ENCODE data around the gene AKNA.

Gene AKNA

DNA sequence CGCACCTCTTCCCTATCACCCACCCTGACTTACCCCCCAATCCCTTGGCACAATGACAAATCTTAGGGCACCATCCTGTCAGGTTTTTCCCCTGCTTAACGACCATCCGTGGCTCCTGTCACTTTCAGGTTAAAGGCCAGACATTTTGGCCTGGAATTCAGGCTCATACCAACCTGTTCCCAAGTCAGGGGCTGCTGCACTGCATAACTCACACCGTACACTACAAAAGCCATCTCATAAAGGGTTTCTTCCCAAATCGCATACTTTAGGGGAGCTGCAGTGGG lies 7.5 kb upstream of the AKNA start:
- no peak for DNase-seq (ENCODE audit: low read depth)

DNA sequence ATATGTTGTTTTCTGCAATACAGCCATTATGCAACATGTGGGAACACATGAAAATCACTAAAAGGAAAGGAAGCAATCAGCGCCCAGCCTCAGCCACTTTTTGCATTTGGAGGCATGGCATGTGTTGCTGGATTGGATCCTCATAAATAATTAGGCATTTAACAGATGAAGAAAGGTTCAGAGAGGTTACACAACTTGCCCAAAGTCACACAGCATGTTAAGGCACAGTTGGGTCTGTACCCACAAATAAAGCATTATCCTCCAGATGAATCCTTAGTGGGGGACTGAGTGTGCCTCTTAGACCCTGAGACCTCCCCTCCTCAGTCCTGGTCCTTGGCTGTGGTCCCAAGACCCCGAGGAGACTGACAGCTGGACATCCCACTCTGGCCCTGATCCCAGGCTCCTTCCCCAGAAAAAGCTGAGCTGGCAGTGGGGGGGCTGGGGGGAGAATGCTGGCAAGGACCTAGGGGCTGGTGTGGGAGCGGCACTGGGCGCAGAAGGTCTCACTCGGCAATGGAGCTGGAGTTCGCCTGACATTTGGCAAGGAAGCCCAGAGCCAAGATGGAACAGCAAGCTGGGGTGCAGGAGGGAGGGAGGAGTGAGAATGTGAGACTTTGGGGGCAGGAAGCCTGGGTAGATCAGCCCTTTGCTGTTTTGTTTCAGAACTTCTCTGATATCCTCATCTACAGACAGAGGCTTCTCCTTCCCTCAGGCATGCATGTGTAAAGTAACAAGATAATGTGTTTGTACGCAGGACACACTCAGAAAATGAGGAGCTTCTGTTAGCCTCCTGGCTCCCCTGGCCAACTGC lies 6.9 kb upstream of the AKNA start:
- no peak for DNase-seq (ENCODE audit: low read depth)

DNA sequence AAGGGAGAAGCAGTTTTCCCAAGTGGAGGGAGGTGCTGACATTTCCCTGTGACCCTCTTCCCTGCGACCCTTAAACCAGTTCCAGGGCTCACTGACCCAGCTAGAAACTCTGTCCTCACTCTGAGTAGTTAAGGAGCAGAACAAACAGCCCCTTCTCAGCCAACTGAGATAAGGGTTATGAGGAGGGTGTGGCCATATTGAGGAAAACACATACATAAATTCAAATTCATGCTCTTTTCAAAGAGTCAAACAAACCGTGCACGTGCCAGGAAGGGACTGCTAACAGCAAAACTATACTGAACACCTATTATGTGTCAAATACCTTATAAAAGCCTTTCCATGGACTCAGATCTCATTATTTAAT lies 4.9 kb upstream of the AKNA start:
- DNase-seq (ENCODE audit: low read depth) = no peak

DNA sequence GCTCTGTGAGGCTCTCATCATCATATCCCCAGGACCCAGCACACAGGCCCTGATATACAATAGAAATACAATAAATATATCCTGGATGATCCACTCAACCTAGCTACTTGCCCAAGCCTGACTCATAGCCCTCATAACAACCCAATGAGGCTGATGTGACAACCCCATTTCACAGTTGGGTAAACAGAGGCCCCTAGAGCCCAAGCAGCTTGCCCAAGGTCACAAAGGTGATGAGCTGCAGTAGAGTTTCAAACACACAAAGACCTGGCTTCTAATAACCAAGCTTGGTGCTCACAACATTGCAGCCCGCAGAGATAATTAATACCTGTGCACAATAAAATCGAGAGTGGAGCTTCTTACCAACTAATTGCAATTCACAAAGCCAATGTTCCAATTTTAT lies 3.2 kb upstream of the AKNA start:
- DNase-seq (ENCODE audit: low read depth) = no peak

DNA sequence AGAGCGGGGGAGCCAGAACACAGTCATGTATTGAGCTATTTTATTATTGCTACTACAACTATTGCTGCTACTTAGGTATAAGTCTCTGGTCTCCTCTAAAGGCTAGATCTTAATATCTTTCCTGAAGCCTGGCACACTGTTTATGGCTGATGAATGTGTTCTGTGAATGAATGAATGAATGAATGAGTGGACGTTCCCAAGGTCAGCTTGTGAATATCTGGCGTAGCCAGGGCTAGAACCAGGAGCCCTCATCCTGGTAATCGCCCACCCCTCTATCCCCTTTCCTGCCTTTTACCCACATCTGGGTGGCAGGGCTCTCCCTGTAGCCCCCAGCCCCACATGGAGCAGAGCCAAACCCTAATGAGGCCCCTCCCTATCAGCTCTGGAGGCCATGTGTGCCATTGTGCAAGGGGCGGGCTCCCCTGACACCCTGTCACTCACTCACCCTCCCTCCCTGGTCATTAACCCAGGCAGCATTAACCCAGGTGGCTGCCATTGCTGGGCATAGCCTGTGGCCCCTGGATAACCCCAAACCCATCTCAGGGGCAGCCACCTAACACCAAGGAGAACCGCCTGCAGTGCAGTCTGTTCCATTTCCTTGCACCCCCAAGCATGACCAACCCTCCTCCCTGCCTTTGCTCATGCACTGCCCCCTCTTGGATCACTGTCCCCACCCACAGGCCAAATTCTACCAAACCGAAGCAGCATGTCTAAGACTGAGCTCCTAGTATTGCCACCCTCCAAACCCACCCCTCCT lies 2.0 kb upstream of the AKNA start:
- no peak for DNase-seq (ENCODE audit: low read depth)

DNA sequence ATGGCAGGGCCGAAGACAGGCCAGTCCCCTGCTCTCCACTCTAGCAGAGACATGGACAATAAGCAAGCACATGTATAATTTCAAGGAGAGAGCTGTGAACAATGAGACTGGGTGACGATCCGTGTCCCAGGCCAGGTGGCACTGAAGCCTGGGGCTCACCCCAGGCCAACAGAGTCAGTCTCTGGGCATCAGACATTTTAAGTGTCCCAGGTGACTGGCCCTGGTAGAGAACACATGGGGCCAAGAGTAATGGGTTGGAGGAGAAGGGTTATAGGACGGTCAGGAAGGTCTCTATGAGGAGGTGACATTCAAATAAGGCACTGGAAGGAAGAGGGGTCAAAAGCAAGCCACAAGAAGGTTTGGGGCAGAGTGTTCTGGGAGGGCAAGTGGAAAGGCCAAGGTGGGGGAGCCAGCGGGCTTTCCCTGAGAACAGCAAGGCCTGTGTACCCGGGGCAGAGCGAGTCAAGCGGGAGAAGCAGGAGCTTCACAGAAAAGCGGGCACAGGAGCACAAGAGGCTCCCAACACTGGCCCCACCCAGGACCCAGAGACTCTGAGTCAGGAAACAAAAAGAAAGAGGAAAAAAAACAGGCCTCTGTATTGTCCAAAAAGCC lies 1.1 kb upstream of the AKNA start:
- no peak for DNase-seq (ENCODE audit: low read depth)

DNA sequence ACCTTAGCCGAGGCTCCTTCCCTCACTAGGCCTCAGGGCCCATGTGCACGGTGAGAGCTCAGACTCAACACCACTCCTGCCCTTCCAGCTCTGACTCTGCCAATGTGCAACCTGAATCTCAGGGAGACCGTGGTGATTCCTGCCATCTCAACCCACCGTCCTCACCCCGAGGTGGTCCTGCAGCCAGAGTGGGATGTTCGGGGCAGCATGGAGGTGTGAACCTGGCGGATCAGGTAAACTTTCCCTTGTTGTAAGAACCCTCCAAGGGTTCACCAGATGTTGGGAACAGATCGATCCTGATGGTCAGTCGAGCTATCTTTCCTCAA lies 538 bp upstream of the AKNA start:
- DNase-seq (ENCODE audit: low read depth) = no peak

DNA sequence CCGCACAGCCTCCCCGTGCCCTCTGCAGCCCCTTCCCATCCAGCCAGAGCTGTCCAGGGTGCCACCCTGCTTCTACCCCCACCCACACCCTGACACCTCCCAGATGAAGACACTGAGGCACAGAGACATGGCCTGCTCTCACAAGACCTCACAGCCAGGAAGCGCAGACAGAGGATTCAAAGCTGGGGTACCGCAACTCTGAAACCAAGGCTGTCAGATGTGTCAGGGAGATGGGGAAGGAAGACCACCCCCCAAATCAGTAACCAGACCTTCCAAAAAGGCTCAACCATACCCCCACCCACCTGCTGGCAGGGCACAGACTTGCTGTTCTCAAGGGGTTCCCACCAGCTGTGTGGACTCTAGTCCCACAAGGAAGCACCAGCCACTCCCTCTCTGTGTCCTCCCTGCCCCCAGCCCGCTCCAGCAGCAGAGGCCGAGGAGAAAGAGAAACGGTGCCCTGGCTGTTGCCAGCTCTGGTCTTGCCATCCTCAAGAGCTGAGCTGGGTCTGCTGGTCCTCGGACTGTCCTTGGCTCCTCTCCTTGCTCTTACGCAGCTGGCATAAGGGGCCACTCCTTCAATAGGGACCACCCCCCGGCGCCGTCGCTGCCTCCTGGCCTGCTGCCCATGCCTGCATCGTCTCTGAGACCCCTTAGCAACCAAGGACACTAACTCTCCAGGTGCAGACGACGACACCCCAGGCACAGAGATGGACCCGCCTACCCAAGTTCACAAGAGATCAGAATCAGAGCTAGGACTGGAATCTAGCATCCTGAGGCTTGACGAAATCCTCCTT lies 699 bp downstream of the AKNA start:
- DNase-seq (ENCODE audit: low read depth) = no peak

DNA sequence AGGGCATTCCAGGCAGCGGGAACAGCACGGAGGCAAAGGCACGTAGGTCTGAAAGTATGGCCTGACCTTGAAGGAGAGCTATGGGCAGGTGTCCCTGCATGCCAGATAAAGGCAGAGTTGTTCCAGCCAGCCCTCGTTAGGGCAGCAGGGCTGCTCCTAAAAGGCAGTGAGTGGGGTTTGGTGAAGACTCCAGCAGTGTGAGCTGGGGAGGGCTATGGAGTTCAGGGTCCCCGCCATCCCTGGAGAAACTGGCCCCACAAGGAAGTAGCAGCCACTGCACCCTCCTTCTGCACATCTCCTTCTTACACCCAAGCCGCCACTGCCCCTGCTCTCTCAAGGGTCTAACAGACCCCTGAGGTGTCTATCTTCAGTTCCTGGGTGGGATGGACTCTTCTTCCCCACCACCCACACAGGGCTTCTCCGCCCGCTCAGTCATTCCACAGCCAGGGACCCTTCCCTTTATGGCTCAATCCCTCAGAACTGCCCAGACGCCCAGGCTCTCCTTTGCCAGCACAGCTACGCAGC lies 1.4 kb downstream of the AKNA start:
- no peak for DNase-seq (ENCODE audit: low read depth)

DNA sequence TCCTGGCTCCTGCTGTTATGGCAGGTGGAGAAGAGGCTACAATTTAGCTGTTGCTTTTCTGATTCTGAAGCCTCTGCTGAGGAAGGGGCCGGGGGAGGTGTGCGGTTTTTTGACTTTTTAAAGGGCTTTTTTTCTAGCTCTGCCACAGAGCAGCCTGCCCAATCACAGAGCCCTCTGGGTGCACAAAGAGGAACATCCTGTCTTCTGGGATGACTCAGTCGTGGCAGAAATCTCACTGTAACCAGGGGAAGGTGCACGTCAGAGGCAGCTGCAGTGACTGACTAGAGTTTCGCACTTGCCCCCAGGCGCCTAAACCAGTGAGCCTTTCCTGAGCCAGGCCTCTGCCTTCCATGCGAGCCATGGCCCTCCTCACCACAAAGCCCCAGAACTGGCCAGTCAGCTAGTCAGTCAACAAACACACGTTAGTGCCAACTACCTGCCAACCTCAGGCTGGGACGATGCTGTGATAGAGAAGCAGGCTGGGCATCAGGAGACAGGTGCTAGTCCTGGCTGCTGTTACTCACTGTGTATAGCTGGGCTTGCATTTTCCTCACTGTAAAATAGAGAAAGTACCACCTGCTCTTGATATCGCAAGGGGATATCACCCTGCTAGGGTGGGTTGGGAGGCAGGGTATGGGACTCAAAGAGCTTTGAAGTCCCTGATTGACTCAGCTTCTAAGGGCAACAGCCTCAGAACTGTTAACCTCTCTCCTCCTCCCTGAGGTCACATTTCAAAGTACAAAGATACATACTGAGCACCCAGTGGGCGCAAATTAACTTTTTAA lies 2.2 kb downstream of the AKNA start:
- DNase-seq (ENCODE audit: low read depth) = peak; percentile 79

DNA sequence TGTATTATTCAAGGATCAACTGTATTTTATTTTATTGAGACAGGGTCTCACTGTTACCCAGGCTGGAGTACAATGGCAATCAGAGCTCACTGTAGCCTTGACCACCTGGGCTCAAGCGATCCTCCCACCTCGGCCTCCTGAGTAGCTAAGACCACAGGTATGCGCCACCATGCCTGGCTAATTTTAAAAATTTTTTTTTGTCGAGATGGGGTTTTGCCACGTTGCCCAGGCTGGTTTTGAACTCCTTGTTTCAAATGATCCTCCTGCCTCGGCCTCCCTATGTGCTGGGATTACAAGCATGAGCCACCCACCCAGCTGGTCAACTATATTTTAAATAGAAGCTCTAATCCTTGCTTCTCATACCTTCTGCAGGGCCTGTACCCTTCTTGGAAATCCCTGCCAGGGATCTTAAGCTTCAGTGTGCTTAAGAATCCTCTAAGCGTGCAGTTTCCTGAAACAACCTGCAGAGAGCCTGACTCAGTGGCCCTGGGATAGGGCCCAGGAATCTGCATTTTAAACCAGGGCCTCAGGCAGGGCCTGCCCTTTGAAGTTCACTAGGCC lies 2.9 kb downstream of the AKNA start:
- no peak for DNase-seq (ENCODE audit: low read depth)

DNA sequence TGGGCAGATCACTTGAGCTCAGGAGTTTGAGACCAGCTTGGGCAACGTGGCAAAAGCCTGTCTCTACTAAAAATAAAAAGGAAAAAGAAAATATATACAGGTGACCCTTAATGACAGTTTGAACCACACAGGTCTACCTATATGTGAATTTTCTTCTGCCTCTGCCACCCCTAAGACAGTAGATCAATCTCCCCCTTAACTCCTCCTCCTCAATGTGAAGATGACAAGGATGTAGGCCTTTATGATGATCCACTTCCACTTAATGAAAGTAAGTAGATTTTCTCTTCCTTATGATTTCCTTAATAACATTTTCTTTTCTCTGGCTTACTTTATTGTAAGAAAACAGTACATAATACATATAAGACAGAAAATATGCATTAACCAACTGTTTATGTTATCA lies 3.4 kb downstream of the AKNA start:
- no peak for DNase-seq (ENCODE audit: low read depth)

DNA sequence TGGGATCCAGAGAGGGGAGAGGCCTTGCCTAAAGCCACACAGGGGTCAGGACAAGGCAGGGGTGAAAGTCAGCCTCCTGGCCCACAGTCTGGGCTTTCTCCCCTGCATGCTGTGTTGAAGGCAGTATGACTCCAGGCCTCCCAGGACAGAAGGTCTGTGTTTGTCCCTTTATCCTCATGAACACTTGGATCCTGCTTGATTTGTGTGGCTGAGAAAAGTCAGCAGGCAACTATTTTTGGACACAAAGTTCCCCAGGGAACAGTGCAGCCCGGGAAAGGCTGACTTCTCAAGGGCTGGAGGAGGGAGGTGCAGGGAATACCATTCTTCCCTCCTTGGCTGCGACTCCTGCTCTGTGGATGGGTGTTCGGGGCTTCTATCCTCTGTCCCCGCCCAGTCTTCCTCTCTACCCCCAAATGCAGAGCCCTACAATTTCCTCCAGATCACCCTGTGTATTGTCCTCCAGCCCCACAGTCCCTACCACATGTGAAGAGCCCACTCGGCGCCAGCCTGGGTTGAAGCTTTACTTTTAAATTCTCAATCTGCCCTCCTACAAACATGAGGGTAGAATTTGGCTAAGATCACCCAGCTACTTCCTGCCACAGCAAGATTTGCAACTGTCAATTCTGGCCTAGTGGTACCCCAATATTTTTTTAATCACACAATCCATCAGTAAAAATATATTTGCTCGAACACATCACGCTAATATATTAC lies 4.1 kb downstream of the AKNA start:
- DNase-seq (ENCODE audit: low read depth) = no peak

DNA sequence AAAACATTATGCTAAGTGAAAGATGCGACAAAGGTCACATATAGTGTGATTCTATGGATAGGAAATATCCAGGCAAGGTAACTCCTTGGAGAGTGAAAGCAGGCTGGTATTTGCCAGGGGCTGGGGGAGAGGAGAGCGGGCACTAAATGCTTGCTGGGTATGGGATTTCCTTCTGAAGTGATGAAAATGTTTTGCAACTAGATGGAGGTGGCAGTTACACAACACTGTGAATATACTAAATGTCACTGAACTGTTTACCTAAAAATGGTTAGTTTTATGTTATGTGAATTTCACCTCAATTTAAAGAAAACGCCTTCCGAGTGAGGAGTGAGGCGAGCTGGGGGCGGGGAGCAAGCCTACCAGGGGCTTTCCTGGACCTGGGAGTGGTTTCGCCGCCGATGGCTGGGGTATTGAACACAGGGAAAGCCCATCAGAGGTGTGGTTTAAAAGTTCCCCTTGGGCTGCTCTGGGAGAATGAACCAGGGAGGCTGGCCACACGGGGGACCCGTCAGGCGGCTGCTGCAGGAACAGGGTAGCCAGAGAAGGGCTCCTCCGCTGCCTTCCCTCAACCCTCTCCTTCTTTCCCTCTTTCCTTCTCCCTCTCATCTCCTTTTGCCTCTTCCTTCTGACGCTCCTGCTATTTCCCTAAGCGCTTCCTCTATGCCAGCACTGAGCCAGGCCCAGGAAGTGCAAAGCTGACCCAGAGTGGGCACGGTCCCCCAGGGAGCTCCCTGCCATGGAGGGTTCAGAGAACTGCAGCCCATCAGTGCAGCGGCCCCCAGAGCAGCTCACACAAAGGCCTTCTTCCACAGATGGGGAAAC lies 4.9 kb downstream of the AKNA start:
- no peak for DNase-seq (ENCODE audit: low read depth)

DNA sequence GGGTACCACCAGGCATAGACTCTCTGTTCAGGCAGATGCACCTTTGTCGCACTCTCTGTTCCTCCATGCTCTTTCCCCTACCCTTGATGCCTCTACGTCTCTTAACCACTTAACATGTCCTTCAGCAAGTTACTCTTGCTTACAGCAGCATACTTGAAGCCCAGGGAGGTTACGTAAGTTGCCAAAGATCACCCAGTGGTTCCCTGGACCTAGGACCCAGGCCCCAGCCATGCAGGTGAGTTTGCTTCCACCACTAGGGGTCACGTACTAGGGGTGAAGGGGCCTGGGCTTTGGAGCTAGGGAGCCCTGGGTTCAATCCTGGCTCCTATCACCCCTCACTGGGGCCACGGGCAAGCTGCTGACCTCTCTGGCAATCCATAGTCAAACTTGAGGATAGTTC lies 8.9 kb downstream of the AKNA start:
- DNase-seq (ENCODE audit: low read depth) = no peak

DNA sequence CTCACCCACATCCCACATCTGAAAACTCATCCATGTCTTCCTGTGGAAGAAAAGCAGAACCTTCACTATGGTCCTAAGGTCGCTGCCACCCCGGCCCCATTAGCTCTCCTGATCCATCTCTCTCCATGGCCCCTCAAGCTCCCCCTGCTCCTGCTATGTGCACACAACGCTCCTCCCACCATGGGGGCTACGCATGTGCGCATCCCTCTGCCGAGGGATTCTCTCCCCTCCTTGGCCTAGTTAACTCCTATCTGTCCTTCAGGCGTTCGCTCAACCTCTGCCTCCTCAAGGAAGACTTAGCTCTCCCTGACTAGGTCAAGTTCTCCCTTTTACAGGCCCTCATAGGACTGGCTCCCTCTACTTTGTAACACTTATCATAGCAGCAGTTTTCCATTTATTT lies 9.8 kb downstream of the AKNA start:
- DNase-seq (ENCODE audit: low read depth) = no peak

DNA sequence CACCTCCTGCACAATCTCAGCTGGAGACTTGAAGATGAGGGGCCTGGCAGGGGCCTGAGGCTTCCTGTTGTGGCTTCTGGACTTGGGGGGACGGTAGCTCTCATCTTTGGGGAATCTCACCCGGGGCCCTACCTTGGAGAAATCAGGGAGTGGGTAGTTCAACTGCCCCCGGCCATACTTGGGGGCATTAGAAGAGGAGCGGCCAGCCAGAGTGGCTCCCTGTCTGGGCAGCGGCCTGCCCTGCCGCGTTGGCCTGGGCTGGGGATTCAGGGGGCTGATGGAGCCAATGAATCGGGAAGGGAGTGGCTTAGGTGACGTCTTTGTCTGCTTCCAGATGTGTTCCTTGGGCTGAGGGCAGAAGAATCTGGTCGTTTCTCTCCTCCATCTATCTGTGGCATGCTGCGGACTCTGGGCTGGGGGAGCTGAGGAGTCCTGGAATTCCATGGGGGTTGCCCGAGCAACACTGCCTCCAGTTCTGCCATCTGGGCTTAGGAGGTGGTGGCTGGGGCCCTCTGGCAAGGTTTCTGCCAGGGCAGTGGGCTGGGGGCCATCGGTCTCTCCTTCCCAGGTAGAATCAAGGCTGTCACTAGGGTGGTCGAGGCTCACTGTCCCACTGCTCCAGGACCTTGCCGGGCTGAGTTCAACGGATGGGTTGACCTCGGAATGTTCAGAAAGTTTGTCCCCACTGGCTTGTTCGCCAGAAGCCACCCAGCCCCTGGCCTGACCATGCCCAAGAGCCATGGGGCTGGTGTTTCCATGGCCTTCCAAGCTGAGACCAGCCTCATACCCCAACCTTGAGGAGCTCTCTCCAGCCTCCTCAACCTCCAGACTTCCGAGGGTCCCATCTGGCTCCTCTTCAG lies 11.0 kb downstream of the AKNA start:
- no peak for DNase-seq (ENCODE audit: low read depth)

DNA sequence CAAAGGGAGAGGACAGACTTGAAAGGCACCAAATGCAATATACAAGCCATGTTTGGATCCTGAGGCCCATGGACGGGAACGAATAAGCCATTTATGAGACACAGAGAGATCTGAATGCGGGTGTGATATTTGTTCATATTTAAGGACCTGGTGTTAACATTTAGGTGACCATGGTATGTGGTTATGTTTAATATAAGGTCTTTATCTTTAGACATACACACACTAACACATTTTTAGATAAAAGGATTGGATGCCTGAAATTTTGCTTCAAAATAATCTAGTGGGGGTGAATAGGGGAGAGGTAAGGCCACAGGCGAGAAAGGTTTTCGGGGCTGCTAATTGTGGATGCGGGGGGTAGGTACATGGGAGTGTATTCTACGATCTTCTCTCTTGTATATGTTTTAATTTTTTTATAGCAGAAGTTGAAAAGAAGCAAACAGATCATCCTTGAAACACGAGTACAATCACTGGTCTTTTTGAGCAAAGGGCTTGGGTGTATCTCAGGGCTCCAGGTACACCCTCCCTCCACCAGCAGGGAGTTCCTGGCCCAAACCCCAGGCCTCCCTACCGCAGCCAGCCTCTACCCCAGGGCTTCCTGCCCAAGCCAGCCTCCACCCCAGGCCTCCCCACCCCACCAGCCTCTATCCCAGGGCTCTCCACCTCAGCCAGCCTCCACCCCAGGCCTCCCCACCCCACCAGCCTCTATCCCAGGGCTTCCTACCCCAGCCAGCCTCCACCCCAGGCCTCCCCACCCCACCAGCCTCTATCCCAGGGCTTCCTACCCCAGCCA lies 12.2 kb downstream of the AKNA start:
- no peak for DNase-seq (ENCODE audit: low read depth)

Measured in non-pigmented ciliary epithelial cell (primary cell).